Measurements from ENCODE around the gene ZNHIT6.
"Not testable (repeated sequence)": the region's sequence is repeated elsewhere in the genome, so short reads cannot be mapped to it uniquely, and the experiment has no call there.

ZNHIT6 gene, protein sequence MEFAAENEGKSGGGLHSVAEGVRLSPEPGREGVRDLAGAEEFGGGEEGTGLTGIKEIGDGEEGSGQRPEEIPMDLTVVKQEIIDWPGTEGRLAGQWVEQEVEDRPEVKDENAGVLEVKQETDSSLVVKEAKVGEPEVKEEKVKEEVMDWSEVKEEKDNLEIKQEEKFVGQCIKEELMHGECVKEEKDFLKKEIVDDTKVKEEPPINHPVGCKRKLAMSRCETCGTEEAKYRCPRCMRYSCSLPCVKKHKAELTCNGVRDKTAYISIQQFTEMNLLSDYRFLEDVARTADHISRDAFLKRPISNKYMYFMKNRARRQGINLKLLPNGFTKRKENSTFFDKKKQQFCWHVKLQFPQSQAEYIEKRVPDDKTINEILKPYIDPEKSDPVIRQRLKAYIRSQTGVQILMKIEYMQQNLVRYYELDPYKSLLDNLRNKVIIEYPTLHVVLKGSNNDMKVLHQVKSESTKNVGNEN

DNA sequence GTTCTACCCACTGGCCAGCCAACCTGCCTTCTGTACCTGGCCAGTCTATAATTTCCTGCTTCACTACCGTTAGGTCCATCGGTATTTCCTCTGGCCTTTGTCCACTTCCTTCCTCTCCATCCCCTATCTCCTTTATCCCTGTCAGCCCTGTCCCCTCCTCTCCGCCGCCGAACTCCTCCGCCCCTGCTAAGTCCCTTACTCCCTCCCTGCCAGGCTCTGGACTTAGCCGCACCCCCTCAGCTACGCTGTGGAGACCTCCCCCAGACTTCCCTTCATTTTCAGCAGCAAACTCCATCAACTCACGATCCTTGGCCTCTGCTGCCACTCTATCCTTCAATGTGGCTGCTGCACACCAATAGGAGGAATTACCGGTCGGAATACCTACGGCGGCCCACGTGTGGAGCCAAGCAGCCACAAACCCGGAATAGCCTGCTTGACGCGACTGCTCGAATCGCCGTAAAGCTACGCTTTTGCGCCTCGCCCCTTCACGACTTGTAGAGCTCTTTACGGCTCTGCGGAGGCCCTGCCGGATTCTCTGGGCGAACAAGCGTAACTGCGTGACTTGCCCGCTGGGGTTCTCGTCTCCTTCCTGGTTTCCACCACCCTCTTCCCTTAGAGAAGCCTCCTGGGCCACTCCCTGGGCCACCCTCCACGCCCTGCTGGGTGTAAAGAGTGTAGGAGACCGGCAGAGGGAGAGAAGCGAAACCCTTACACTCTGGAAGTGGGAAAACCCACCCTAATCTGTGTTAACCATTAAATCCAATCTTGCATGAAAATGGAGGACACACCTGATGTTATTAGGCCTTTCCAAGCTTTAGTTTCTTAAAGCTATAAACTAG, at the start of gene ZNHIT6:
ZNHIT6 (minus strand) TSS at position 444 of the 839 bp plus-strand sequence; CDS start at position 295, 149 bp downstream.
- peak; percentile 66 to 73 for DNase-seq (ENCODE audit: low read depth in 1 of 2, low spot score in 1 of 2)

DNA sequence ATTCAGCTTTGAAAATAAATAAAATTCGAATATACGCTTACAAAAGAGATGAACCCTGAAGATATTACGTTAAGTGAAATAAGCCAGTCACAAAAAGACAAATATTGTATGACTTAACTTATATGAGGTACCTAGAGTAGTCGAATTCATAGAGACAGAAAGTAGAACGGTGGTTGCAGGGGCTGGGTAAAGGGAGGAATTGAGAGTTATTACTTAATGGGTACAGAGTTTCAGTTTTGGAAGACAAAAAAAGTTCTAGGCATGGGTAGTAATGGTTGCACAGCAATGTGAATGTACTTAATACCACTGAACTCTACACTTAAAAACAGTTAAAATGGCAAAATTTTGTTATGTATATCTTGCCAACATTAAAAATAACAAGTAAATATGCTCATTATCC, 48.6 kb upstream of the ZNHIT6 start:
- no peak for DNase-seq (ENCODE audit: low read depth in 1 of 2, low spot score in 1 of 2)

DNA sequence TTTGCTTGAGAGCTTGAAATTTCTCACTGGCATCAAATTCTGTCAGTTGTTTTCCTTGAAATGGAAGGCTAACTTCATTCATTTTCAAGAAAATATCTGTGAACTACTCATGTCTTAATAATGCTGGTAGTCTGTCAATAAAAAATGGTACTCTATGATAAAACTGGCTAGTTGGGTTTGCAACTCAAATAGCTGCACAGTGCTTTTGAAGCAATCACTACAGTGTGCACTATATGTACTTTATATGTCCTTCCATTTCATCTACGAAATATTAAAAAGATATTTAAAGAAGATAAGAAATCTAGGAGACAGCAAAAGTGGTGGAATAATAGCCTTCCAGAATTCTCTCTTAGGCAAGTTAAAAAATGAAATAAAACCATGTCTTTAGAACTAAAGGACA, 39.9 kb upstream of the ZNHIT6 start:
- DNase-seq (ENCODE audit: low read depth in 1 of 2, low spot score in 1 of 2), result no peak

DNA sequence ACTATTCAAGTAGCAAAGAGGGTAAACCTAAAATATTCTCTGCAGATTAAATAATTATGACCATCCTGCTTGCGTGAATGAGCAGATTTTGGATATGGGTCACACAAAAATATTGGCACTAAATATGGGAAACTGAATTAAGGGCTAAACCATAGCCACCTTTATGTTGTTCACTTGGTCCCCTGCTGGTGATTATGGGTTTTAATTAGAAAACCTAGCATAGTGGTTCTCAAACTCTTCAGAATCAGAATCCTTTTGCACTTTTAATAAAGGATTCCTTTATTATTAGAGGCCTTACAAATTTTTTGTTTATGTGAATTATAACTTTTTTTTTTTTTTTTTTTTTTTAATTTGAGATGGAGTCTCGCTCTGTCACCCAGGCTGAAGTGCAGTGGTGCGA, 38.5 kb upstream of the ZNHIT6 start:
- DNase-seq (ENCODE audit: low read depth in 1 of 2, low spot score in 1 of 2), result no peak

DNA sequence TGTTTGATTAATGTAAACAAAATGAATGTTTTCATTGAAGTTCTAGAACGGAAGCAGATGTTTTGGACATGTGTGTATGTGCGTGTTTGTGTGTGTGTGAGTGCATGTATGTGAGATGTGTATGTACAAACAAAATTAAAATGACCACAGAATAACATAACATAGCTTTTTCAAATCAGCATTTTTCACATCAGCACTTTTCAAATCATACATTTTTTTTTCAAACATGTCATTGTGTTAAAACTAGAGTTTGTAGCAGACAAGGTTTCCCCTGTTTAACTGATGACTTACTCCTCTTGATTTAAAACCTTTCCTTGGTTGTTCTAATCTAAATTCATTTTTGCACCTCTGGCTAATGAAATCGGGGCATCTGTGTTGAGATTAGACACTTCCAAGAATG, 35.6 kb upstream of the ZNHIT6 start:
- DNase-seq (ENCODE audit: low read depth in 1 of 2, low spot score in 1 of 2), result no peak

DNA sequence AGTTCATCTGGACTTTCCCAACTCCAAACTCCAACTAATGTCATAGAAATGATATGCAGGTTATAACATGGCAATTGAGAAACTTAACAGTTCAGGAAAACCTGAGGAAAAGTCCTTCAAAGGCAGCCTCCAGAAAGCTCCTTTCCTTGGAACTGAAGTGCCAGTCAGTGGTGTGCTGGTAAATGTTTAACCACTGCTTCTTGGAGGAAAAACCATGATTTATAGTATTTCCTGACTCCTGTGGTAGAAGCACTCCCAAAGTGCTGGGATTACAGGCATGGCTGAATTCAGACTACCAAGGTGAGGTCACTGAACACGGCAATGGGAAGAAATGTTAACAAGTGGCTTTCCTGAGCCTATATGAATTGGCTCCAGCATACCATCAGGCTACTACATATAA, 26.7 kb upstream of the ZNHIT6 start:
- no peak for DNase-seq (ENCODE audit: low read depth in 1 of 2, low spot score in 1 of 2)

DNA sequence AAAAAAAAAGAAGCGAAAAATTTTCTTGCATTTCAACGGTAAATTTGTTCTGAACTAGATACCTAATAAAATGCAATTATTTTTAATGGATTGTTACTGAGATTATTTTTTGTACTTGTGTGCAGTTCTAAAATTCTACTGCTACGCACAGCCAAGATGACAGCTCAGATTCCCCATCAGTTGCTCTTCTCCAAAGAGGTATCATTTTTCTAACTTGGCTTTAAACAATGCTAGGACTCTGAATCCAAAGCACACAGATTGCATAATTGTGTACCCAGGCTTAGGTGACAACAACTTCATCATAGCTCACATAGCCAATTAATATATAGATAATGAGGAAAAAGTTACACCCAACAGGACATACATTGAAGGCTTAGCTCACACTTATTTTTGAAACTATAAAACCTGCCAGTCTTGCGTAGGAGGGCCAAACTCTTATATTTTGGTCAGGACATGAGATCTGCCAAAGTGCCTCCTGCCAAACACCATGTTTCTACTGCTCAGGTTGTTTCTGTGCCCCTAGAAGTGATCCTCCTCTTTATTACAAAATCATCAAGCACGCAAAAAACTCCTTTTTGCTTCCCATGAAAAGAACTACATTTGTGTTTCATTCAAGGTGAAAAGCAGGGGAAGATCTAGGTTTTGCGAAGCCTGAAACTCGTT, 10.6 kb upstream of the ZNHIT6 start:
- DNase-seq (ENCODE audit: low read depth in 1 of 2, low spot score in 1 of 2), result no peak

DNA sequence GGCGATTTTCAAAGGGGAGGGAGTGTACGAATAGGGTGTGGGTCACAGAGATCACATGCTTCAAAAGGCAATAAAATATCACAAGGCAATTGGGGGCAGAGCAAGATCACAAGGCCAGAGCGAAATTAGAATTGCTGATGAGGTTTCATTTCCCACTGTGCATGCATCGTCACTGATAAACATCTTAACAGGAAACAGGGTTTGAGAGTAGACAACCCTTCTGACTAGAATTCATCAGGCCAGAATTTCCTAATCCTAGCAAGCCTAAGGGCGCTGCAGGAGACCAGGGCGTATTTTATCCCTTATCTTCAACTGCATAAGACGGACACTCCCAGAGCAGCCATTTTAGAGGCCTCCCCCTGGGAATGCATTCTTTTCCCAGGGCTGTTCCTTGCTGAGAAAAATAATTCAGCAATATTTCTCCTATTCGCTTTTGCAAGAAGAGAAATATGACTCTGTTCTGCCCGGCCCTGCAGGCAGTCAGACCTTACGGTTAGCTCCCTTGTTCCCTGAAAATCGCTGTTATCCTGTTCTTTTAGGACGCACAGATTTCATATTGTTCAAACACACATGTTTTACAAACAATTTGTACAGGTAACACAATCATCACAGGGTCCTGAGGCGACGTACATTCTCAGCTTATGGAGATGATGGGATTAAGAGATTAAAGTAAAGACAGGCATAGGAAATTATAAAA, 6.3 kb upstream of the ZNHIT6 start:
- not testable (repeated sequence) for DNase-seq (ENCODE audit: low read depth in 1 of 2, low spot score in 1 of 2)

DNA sequence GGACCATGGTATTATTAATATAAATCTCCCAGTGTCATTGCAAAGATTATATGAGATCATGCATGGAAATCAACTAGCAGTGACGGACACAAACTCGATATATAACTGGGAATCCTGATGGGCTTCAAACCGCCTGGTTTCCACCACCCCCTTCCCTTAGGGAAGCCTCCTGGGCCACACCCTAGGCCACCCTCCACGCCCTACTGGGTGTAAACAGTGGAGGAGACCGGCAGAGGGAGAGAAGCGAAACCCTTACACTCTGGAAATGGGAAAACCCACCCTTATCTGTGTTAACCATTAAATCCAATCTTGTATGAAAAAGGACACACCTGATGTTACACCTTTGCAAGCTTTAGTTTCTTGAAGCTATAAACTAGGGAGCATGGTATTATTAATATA, 595 bp upstream of the ZNHIT6 start:
- no peak for DNase-seq (ENCODE audit: low read depth in 1 of 2, low spot score in 1 of 2)

DNA sequence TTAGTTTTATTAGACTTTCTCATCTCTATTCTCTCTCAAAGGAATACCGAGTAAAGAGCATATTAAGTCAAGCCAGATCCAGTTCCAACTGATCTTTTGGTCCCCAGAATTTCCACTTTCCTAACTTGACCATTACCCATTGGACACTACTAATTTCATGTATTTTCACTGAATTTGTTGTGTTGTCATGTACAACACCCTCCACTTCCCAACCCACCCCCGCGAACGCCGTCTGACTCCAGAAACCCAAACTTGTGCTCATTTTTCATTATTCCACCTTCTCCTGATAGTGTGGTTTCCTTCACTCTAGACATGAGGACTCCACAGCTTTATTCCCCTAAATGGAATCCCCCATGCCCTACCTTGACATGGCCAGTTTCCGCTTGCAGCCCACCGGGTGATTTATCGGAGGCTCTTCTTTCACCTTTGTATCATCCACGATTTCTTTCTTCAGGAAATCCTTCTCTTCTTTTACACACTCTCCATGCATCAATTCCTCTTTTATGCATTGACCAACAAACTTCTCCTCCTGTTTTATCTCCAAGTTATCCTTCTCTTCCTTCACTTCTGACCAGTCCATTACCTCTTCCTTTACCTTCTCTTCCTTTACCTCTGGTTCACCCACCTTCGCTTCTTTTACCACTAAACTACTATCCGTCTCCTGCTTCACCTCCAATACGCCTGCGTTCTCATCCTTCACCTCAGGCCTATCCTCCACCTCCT, 805 bp downstream of the ZNHIT6 start:
- DNase-seq (ENCODE audit: low read depth in 1 of 2, low spot score in 1 of 2), result no peak

DNA sequence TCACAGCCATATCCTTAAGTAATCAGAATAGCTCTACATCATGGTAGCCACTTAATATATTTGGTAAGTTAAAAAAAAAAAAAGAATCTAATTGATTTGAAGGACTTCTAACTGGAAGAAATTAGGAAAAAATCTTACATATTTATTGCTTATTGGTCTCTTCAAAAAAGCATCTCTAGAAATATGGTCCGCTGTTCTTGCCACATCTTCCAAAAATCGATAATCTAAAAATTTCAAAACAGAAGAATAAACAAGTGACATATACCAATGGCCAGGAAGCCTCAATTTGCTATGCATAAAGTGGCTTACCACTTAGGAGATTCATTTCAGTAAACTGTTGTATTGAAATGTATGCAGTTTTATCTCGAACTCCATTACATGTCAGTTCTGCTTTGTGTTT, 2.3 kb downstream of the ZNHIT6 start:
- no peak for DNase-seq (ENCODE audit: low read depth in 1 of 2, low spot score in 1 of 2)

DNA sequence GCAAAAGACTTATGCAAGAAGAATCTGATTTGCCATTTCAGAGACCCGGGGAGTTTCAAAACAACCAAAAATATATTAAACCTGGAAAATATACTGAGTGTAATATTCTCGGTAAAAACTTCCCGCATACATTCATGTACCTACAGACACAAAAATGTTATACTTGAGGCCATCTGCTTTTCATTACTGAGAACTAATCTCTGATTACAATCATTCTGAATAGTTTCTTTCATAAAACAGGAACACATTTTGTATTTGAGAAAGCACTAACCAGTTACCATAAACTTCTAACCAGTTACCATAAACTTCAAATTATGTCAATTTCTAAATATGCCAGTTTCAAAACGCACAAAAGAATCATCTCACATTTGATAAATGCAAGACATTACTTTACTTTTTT, 7.8 kb downstream of the ZNHIT6 start:
- DNase-seq (ENCODE audit: low read depth in 1 of 2, low spot score in 1 of 2), result no peak

DNA sequence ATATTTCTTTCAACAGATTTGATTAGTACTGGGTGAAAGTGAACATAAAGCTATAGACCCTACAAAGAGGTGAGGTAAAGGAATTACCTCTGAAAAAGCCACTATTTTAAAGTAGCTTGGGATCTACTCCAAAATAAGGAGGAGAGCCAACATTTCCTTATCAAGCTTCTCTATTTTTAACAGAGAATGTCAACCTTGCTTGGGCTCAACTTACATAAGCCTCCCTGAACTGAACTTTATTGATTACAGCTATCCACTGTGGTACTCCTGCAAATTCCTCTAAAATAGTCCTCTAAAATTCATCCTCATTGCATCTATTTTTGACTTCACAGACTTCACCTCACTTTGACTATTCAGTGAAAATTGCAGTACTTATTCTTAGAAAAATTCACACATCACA, 10.3 kb downstream of the ZNHIT6 start:
- no peak for DNase-seq (ENCODE audit: low read depth in 1 of 2, low spot score in 1 of 2)

DNA sequence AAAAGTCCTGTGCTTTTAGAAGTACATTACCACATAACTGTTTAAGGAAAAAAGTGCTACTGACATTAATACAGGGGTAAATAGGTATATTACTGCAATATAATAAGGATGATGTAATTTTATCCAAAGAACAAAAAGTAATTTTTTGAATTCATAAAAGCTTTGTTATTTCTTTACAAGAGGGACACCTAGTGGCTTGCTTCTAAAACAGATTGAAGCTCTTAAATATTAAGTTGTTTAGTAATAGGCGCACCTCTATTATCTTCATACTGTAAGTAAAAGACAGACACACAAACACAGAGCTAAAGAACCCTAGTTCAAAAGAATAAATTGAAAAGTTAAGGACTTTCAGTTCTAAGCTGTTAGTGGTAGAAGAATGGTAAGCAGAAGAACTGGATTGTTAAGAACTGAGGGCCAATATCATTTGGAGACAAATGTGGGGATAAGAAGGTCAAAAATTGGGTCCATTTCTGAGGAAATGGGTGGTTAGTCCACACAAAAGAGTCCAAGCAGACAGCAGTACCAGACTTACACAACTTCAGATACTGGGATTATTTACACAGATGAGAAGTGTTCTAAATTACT, 15.4 kb downstream of the ZNHIT6 start:
- no peak for DNase-seq (ENCODE audit: low read depth in 1 of 2, low spot score in 1 of 2)

DNA sequence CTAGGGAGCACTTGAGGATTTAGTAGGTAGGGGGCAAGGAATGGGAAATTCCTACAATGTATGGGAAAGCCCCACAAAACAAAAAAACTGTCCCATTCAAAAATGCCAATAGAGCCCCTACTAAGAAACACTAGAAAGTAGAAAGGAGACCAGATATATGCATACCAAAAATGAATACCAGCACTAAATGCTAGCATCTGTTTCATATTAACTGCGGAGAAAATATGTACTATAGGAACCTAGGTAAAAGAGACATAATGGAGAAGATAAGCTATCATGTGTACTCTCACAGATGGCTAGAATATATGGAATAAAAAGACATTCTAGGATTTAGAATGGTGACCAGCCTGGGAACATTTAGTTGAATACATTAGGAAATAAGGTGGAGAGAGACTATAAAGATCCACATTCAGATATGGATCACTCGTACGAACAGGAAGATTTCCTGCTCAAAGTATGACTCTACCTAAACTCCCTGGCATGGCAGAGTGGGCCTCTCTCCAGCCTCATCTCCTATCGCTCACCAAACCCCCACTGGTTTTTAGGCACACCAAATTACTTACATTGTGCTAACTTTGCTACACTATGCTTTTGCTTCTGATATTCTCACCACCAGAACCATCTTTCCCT, 18.3 kb downstream of the ZNHIT6 start:
- DNase-seq (ENCODE audit: low read depth in 1 of 2, low spot score in 1 of 2), result no peak

DNA sequence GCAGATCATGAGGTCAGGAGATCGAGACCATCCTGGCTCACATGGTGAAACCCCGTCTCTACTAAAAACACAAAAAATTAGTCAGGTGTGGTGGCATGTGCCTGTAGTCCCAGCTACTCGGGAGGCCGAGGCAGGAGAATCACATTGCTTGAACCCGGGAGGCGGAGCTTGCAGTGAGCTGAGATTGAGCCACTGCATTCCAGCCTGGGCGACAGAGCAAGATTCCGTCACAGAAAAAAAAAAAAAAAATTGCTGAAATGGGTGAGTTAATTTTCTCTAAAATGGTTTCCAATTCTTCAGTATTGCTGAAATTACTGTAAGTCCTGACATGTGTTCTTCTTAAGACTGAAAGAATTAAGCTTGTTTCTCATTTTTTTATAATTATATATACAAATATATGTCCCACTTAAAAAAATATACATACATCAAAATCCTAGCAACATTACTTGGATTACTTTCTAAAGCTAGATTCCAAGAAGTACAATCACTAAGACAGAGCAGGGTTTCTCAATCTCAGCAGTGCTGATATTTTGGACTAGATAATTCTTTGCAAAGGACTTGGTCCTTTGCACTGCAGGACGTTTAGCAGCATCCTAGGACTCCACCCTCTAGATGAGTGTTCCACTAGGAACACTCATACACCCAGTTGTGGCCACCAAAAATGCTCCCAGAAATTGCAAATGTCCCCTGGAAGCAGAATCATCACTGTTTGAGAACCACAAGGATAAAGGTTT, 24.8 kb downstream of the ZNHIT6 start:
- DNase-seq (ENCODE audit: low read depth in 1 of 2, low spot score in 1 of 2), result no peak

DNA sequence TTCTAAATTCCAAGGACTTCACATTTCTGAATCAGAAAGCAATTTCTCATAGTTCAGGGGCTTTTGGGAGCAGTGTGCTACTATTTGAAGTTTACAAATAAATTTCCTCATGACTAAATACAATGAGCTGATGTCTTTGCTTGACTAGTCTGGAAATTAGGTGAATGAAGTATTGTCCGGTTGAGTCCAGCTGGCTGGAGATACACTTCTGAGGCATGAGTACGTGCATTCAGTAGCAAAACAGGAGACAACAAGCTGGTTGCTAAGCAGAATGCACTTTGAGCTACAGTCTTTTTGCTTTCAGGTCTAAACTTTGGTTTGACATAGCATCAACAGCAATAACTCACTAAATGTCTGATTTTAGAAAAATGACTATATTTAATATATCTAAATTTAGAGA, 27.1 kb downstream of the ZNHIT6 start:
- no peak for DNase-seq (ENCODE audit: low read depth in 1 of 2, low spot score in 1 of 2)

DNA sequence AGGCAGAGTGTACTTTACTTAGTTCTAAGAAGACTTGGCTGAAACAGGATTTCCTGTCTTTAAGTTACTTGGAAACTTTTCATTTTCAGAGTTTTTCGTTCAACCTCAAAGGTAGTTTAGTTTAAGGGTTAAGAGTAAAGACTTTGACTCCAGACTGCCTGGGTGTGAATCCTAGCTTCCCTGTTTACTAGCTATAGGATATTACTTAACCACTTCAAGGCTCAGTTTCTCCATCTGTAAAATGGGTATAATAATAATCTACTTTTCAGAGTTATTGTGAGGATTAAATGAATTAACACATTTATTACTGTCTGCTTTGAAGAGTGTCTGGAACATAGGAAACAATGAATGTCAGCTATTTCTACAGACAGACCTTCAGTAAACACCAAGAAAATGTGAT, 30.0 kb downstream of the ZNHIT6 start:
- no peak for DNase-seq (ENCODE audit: low read depth in 1 of 2, low spot score in 1 of 2)

DNA sequence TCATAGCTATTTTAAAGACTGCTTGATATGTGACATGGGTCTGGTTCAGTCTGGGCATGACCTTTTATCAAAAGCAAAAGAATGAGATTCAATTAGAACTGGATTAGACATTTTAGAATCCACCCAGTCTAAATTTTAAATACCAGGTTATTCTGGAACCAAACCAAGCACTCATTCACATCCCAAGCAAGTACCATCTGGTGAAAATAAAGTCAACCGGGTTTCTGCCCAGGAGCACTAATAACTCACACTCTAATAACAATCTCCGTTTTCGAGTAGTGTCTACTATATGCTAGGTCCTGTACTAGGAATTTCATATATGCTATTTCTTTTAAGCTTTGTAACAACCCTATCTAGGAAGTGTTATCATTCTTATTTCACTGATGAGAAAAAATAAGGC, 30.6 kb downstream of the ZNHIT6 start:
- no peak for DNase-seq (ENCODE audit: low read depth in 1 of 2, low spot score in 1 of 2)

Measured in activated T-helper 1 cell treated with anti-CD3 and anti-CD28 coated beads, Interleukin-2, amount 50 U/mL, for 16 hours (primary cell).